Measurements from ENCODE around the gene CANX.
"Not testable (repeated sequence)": the region's sequence is repeated elsewhere in the genome, so short reads cannot be mapped to it uniquely, and the experiment has no call there.

CANX gene

DNA sequence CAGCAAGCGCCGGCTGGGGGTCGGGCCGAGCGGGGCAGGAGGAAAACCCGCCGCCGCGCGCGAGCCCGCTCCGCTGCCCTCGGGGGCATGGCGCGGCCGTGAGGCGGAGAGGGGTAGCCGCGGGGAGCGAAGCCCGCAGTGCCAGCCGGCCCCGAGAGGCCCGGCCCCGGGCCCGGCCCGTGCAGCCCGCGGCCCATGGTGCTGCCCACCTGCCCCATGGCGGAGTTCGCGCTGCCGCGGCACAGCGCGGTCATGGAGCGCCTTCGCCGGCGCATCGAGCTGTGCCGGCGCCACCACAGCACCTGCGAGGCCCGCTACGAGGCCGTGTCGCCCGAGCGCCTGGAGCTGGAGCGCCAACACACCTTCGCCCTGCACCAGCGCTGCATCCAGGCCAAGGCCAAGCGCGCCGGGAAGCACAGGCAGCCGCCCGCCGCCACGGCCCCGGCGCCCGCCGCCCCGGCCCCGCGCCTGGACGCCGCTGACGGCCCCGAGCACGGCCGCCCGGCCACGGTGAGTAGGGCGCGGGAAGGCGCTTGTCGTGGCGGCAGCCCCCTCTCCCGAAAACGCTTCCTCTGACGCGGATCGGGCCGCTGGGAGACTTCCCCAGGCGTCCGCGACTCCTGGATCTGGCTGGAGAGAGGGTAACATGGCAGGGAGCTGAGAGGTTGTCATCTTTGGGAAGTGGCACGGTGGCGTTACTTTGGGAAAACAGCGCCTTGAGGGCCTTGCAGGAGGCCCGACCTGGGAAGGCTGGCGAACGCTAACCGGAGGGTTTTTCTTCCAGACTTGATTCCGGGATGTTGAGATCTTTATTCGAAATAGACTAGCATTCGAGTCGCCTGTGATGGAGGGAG lies 34.4 kb downstream of the CANX start:
- Histone ChIP-seq H3K36me3 (ENCODE audit: low read depth) (peaks cover 57% of the 10 kb centered on the region), H3K4me3 (ENCODE audit: severe bottlenecking) (peak overlapping the region; percentile 95), H3K27me3 (ENCODE audit: insufficient read depth, poor library complexity, severe bottlenecking) (no peaks in the 10 kb centered on the region), H3K9me3 (ENCODE audit: severe bottlenecking) (no peaks in the 10 kb centered on the region), H3K4me1 (ENCODE audit: insufficient read depth, poor library complexity, severe bottlenecking) (peaks cover 19% of the 10 kb centered on the region), H3K27ac (ENCODE audit: poor library complexity, severe bottlenecking) (peak overlapping the region; percentile 71)
- TF ChIP-seq, protein P1, sequence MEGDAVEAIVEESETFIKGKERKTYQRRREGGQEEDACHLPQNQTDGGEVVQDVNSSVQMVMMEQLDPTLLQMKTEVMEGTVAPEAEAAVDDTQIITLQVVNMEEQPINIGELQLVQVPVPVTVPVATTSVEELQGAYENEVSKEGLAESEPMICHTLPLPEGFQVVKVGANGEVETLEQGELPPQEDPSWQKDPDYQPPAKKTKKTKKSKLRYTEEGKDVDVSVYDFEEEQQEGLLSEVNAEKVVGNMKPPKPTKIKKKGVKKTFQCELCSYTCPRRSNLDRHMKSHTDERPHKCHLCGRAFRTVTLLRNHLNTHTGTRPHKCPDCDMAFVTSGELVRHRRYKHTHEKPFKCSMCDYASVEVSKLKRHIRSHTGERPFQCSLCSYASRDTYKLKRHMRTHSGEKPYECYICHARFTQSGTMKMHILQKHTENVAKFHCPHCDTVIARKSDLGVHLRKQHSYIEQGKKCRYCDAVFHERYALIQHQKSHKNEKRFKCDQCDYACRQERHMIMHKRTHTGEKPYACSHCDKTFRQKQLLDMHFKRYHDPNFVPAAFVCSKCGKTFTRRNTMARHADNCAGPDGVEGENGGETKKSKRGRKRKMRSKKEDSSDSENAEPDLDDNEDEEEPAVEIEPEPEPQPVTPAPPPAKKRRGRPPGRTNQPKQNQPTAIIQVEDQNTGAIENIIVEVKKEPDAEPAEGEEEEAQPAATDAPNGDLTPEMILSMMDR (IDR thresholded peaks at IDR 0.05; ENCODE audit: poor library complexity, severe bottlenecking), result no peak
- DNase-seq (ENCODE audit: low spot score), result no peak
- ATAC-seq (ENCODE audit: low read depth), result peak; percentile 37

DNA sequence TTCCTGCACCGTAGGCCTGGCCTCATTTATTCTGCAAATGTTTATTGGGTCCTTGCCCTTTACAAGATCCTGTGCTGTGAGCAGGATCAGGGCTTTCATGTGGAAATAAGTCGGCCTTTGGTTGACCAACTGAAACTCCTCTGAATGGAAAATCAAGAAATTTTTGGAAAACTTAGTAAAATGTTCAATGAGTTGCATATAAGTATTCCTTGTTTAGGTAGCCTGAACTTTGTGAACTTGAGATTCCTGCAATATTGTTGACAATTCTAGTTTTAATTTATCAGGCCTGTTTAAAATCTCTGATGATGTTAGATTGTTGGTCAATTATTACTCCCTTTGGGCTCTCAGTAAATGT lies 35.0 kb downstream of the CANX start:
- Histone ChIP-seq H3K27ac (ENCODE audit: poor library complexity, severe bottlenecking) (peak overlapping the region; percentile 71), H3K9me3 (ENCODE audit: severe bottlenecking) (no peaks in the 10 kb centered on the region), H3K4me1 (ENCODE audit: insufficient read depth, poor library complexity, severe bottlenecking) (peaks cover 19% of the 10 kb centered on the region), H3K36me3 (ENCODE audit: low read depth) (peaks cover 51% of the 10 kb centered on the region), H3K27me3 (ENCODE audit: insufficient read depth, poor library complexity, severe bottlenecking) (no peaks in the 10 kb centered on the region), H3K4me3 (ENCODE audit: severe bottlenecking) (peak overlapping the region; percentile 95)
- ATAC-seq (ENCODE audit: low read depth), result no peak
- DNase-seq (ENCODE audit: low spot score), result no peak
- TF ChIP-seq, protein P1 (IDR thresholded peaks at IDR 0.05; ENCODE audit: poor library complexity, severe bottlenecking), result no peak

GRCh38 chr5:179734536-179735164 lies 35.9 kb downstream of the CANX start:
- Histone ChIP-seq H3K27ac (ENCODE audit: poor library complexity, severe bottlenecking) (no peak overlapping the region), H3K4me1 (ENCODE audit: insufficient read depth, poor library complexity, severe bottlenecking) (peaks cover 19% of the 10 kb centered on the region), H3K9me3 (ENCODE audit: severe bottlenecking) (no peaks in the 10 kb centered on the region), H3K4me3 (ENCODE audit: severe bottlenecking) (peak overlapping the region; percentile 95), H3K27me3 (ENCODE audit: insufficient read depth, poor library complexity, severe bottlenecking) (no peaks in the 10 kb centered on the region), H3K36me3 (ENCODE audit: low read depth) (peaks cover 50% of the 10 kb centered on the region)
- TF ChIP-seq, protein P1 (IDR thresholded peaks at IDR 0.05; ENCODE audit: poor library complexity, severe bottlenecking), result no peak
- DNase-seq (ENCODE audit: low spot score) (no peak), ATAC-seq (ENCODE audit: low read depth) (no peak)

DNA sequence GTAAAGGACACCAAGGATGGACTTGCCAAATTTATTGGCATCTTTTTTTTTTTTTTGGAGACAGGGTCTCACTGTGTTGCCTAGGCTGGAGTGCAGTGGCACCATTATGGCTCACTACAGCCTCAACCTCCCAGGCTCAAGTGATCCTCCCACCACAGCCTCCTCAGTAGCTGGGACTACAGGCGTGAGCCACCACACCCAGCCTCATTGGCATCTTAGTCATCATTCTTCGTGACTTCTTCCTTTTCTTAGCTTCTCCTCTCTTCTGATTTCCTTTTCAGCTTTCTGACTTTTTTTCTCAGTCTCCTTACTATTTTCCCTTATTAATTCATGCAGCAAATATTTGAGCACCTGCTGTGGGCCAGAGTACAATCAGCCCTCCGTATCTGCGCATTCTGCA lies 40.0 kb downstream of the CANX start:
- Histone ChIP-seq H3K9me3 (ENCODE audit: severe bottlenecking) (no peaks in the 10 kb centered on the region), H3K36me3 (ENCODE audit: low read depth) (peaks cover 40% of the 10 kb centered on the region), H3K4me3 (ENCODE audit: severe bottlenecking) (no peak overlapping the region), H3K4me1 (ENCODE audit: insufficient read depth, poor library complexity, severe bottlenecking) (peaks cover 5% of the 10 kb centered on the region), H3K27ac (ENCODE audit: poor library complexity, severe bottlenecking) (no peak overlapping the region), H3K27me3 (ENCODE audit: insufficient read depth, poor library complexity, severe bottlenecking) (no peaks in the 10 kb centered on the region)
- DNase-seq (ENCODE audit: low spot score) (no peak), ATAC-seq (ENCODE audit: low read depth) (no peak)
- TF ChIP-seq, protein P1 (IDR thresholded peaks at IDR 0.05; ENCODE audit: poor library complexity, severe bottlenecking), result no peak

DNA sequence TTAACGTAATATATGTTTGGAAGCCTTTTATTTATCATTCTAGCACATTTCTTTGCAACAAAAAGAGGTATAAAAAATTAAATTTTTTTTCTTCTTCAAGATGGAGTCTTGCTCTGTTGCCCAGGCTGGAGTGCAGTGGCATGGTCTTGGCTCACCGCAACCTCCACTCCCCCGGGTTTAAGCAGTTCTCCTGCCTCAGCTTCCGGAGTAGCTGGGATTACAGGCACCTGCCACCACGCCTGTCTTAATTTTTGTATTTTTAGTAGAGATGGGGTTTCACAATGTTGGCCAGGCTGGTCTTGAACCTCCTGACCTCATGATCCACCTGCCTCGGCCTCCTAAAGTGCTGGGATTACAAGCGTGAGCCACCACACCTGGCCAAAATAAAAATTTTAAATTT lies 45.3 kb downstream of the CANX start:
- not testable (repeated sequence) for DNase-seq (ENCODE audit: low spot score); H3K27ac ChIP-seq (ENCODE audit: poor library complexity, severe bottlenecking); H3K9me3 ChIP-seq (ENCODE audit: severe bottlenecking); H3K4me1 ChIP-seq (ENCODE audit: insufficient read depth, poor library complexity, severe bottlenecking); H3K27me3 ChIP-seq (ENCODE audit: insufficient read depth, poor library complexity, severe bottlenecking); H3K4me3 ChIP-seq (ENCODE audit: severe bottlenecking); ATAC-seq (ENCODE audit: low read depth)
- H3K36me3 ChIP-seq (ENCODE audit: low read depth), result peaks cover 26% of the 10 kb centered on the region

Data from RWPE2 (cell line).